Muscle layer of duodenum (tissue), 2 donors: ENCODE measurements around the gene MYEOV.

Experiments
- H3K27ac ChIP-seq: one replicate; pipeline ENCODE4 v1.7.0; 2013; ENCODE audit warnings: mild to moderate bottlenecking, low read length
- H3K27me3 ChIP-seq: one replicate; pipeline ENCODE4 v1.7.0; 2013; ENCODE audit warnings: low read depth, mild to moderate bottlenecking, control low read depth, low read length
- H3K36me3 ChIP-seq, 2 donors: one replicate each; pipeline ENCODE4 v1.7.0; 2013; ENCODE audit warnings: low read length in 2 of 2, control low read depth in 1 of 2, mild to moderate bottlenecking in 1 of 2; ENCODE audit not compliant: insufficient read depth in 2 of 2, control insufficient read depth in 1 of 2
- H3K4me1 ChIP-seq, 2 donors: one replicate each; pipeline ENCODE4 v1.7.0; 2013; ENCODE audit warnings: low read length in 2 of 2, mild to moderate bottlenecking in 2 of 2, control low read depth in 1 of 2, moderate library complexity in 1 of 2; ENCODE audit not compliant: insufficient read depth in 2 of 2, control insufficient read depth in 1 of 2
- H3K4me3 ChIP-seq, 2 donors: one replicate each; pipeline ENCODE4 v1.7.0; 2013; ENCODE audit warnings: low read length in 2 of 2, low read depth in 1 of 2, mild to moderate bottlenecking in 1 of 2
- H3K9me3 ChIP-seq, 2 donors: one replicate each; pipeline ENCODE4 v1.7.0; 2013; ENCODE audit warnings: low read length in 2 of 2, control low read depth in 1 of 2, mild to moderate bottlenecking in 1 of 2; ENCODE audit not compliant: control insufficient read depth in 1 of 2
- donor health status: healthy.

MYEOV gene

GRCh38 chr11:69257134-69257533 lies 36.8 kb upstream of the MYEOV start:
- Histone ChIP-seq H3K36me3 (no peaks in the 10 kb centered on the region), H3K27ac (no peak overlapping the region), H3K9me3 (peaks cover 8 to 11% of the 10 kb centered on the region in 2 donors), H3K27me3 (no peaks in the 10 kb centered on the region), H3K4me1 (no peaks in the 10 kb centered on the region), H3K4me3 (no peak overlapping the region)

GRCh38 chr11:69257838-69258658 lies 35.9 kb upstream of the MYEOV start:
- Histone ChIP-seq H3K4me3 (no peak overlapping the region), H3K27ac (no peak overlapping the region), H3K4me1 (no peaks in the 10 kb centered on the region), H3K27me3 (no peaks in the 10 kb centered on the region), H3K9me3 (peaks cover 4 to 7% of the 10 kb centered on the region in 2 donors), H3K36me3 (no peaks in the 10 kb centered on the region)

GRCh38 chr11:69259096-69259495 lies 34.9 kb upstream of the MYEOV start:
- H3K27ac ChIP-seq: no peak overlapping the region
- no peak overlapping the region for H3K4me3 ChIP-seq
- H3K9me3 ChIP-seq: no peaks in the 10 kb centered on the region
- no peaks in the 10 kb centered on the region for H3K36me3 ChIP-seq
- H3K27me3 ChIP-seq: no peaks in the 10 kb centered on the region
- H3K4me1 ChIP-seq: no peaks in the 10 kb centered on the region

- H3K4me1 ChIP-seq: no peaks in the 10 kb centered on the region
- H3K27ac ChIP-seq: no peak overlapping the region
- no peaks in the 10 kb centered on the region for H3K27me3 ChIP-seq
- no peaks in the 10 kb centered on the region for H3K9me3 ChIP-seq
- H3K36me3 ChIP-seq: no peaks in the 10 kb centered on the region
- H3K4me3 ChIP-seq: no peak overlapping the region
These were observed 33.3 kb upstream of the MYEOV start for GRCh38 chr11:69260622-69261021.

GRCh38 chr11:69261116-69261515 lies 32.8 kb upstream of the MYEOV start:
- Histone ChIP-seq H3K4me1 (no peaks in the 10 kb centered on the region), H3K27ac (no peak overlapping the region), H3K36me3 (no peaks in the 10 kb centered on the region), H3K9me3 (no peaks in the 10 kb centered on the region), H3K4me3 (no peak overlapping the region), H3K27me3 (no peaks in the 10 kb centered on the region)

- Histone ChIP-seq H3K27ac (no peak overlapping the region), H3K36me3 (no peaks in the 10 kb centered on the region), H3K9me3 (no peaks in the 10 kb centered on the region), H3K4me3 (no peak overlapping the region), H3K4me1 (no peaks in the 10 kb centered on the region), H3K27me3 (no peaks in the 10 kb centered on the region)
These were observed 30.8 kb upstream of the MYEOV start for GRCh38 chr11:69262918-69263735.

GRCh38 chr11:69263736-69264052 lies 30.3 kb upstream of the MYEOV start:
- Histone ChIP-seq H3K9me3 (no peaks in the 10 kb centered on the region), H3K36me3 (no peaks in the 10 kb centered on the region), H3K27ac (no peak overlapping the region), H3K4me1 (no peaks in the 10 kb centered on the region), H3K4me3 (no peak overlapping the region), H3K27me3 (no peaks in the 10 kb centered on the region)

- H3K4me1 ChIP-seq: no peaks in the 10 kb centered on the region
- no peaks in the 10 kb centered on the region for H3K36me3 ChIP-seq
- H3K4me3 ChIP-seq: no peak overlapping the region
- H3K27ac ChIP-seq: no peak overlapping the region
- no peaks in the 10 kb centered on the region for H3K27me3 ChIP-seq
- H3K9me3 ChIP-seq: no peaks in the 10 kb centered on the region
These were observed 29.5 kb upstream of the MYEOV start for GRCh38 chr11:69264486-69264885.

GRCh38 chr11:69265210-69265609 lies 28.7 kb upstream of the MYEOV start:
- H3K27ac ChIP-seq: no peak overlapping the region
- no peaks in the 10 kb centered on the region for H3K36me3 ChIP-seq
- no peak overlapping the region for H3K4me3 ChIP-seq
- no peaks in the 10 kb centered on the region for H3K27me3 ChIP-seq
- no peaks in the 10 kb centered on the region for H3K9me3 ChIP-seq
- no peaks in the 10 kb centered on the region for H3K4me1 ChIP-seq

GRCh38 chr11:69265911-69266510 lies 27.9 kb upstream of the MYEOV start:
- no peaks in the 10 kb centered on the region for H3K4me1 ChIP-seq
- no peaks in the 10 kb centered on the region for H3K9me3 ChIP-seq
- no peaks in the 10 kb centered on the region for H3K36me3 ChIP-seq
- H3K27ac ChIP-seq: no peak overlapping the region
- no peaks in the 10 kb centered on the region for H3K27me3 ChIP-seq
- no peak overlapping the region for H3K4me3 ChIP-seq

- H3K27ac ChIP-seq: no peak overlapping the region
- H3K27me3 ChIP-seq: no peaks in the 10 kb centered on the region
- no peaks in the 10 kb centered on the region for H3K9me3 ChIP-seq
- H3K4me1 ChIP-seq: no peaks in the 10 kb centered on the region
- no peak overlapping the region for H3K4me3 ChIP-seq
- H3K36me3 ChIP-seq: no peaks in the 10 kb centered on the region
These were observed 26.6 kb upstream of the MYEOV start for GRCh38 chr11:69267395-69267805.
